GM19099 (cell line): ENCODE measurements around the gene TNIP1.

Source experiments
- POLR2A ChIP-seq: IDR thresholded peaks from 3 replicates; pipeline ENCODE4 v1.6.1; 2011; ENCODE audit warnings: low read depth; ENCODE audit not compliant: insufficient read length; ENCODE audit errors: extremely low read depth

Gene TNIP1

DNA sequence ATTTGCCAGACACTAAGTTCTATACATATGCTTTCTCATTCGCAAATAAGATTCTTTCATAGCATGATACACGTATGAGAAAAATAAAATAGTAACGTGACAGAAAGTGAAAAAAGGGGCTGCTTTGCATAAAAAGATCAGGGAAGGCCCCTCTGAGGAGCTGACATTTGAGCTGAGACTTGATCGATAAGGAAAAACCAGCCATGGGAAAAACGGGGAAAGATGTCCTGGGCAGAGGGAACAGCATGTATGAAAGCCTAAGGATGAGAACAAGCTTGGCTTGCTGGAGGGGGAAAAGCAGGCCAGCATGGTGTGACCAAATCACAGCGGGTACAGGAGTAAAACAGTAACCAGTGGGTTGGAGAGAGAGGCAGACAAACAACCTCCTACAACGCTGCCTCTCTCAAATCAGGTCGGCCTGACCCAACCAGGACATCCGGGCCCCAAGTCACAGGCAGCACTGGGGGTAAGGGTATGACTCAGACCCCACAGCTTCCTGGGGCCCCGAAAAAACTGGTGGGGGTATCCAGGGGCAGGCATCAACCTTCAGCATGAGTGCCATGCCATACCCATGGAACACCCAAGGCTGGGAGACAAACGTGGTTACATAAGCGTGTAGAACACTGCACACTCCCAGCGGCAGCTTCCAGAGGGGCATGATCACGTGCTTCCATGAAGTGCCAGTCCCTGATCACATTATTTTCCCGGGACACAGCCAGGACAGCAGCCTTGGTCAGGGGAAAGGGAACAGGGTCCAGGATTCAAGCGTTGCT is 2.2 kb downstream of the TNIP1 start:
- peak; percentile 51 for TF ChIP-seq POLR2A

DNA sequence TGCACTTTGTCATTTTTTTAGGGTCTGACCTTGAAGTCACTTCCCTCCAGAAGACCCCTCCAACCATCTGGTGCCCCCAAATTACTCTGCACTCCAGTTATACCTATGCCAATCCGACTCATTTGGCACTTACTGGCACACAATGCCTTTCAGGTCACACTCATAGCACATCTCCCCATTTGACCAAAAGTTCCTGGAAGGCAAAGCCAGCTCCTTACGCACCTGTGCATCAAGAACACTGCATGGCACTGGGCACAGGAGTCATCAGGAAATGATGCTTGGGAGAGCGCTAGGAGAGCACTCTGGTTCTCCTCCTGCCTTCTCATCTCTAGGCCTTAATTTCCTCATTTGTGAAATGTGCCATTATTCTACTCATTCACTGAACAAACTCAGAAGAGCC is 2.9 kb downstream of the TNIP1 start:
- TF ChIP-seq POLR2A, result no peak

DNA sequence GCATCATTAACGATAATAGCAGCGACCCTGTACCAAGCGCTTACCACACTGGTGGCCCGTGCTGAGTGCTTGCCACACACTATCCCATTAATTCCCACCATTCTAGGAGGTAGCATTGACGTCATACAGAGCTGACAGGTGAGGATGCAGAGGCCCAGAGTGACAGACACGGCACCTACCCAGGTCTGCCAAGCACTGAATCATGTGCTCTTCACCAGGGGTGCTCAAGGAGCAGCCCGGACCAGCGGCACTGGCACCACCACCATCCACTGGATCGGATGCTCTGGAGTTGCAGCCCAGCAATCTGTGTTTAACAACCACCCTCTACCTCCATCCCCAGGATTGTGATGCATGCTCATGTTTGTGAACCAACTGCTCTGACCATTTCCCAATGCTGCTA is 3.4 kb downstream of the TNIP1 start:
- no peak for TF ChIP-seq POLR2A

DNA sequence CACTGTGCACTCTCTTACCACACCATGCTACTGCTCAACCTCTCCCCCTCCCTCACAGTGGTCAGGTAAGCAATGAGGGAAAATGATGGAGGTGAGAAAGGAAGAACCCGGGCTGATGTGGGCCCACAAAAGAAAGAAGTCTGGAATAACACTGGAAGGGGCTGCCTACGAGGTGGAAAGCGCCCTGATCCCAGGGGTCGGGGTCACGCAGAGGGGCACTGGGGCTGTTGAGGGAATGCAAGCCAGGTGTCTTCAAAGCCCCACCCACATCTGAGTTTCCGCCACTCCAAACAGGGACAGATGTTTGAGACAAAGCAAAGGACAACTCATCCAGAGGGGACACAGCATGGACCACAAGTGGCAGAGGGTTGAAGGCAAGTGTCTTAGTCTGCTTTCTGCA is 4.2 kb downstream of the TNIP1 start:
- no peak for TF ChIP-seq POLR2A

DNA sequence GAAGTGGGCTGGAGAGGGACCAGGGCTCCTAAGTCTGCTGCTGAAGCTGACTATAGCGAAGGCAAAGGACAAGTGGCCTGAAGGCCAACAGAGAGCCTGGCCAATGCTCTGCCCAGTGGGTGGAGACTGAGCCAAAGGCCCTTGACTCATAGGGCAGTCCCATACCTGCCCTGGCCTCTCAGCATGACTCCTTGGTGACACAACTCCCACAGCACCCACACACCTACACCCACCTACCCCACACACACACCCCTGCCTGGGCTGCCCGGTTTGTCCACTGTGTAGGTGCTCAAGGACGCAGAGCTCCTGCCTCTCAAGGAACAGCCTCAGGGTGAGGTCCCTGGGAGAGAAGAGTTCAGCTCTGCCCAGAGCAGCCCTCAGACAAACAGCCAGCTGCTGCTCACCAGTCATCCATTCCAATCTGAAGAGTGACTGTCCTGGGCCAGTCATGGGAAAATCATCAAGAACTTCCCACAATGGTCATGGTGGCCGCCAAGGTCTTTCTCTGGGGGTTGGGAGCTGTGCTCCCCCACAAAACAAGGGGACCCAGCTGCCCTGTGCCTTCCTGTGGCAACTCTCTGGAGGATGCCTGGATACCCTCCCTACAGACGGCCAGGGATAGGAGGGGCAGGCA is 5.0 kb downstream of the TNIP1 start:
- TF ChIP-seq POLR2A, result no peak

DNA sequence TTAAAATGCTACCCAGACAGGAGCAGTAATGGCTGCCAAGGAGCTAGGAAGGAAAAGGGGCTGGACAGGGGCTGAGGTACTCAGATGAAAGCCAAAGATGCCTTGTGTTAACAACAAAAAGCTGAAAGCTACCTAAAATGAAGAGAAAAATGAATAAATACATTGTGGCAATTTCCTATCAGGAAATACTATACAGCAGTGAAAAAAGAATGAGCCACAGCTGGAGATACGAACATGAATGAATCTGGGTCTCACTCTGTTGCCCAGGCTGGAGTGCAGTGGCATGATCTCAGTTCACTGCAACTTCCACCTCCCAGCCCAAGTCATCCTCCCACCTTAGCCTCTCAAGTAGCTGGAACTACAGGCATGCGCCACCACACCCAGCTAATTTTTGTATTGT is 6.3 kb downstream of the TNIP1 start:
- TF ChIP-seq POLR2A, result no peak

DNA sequence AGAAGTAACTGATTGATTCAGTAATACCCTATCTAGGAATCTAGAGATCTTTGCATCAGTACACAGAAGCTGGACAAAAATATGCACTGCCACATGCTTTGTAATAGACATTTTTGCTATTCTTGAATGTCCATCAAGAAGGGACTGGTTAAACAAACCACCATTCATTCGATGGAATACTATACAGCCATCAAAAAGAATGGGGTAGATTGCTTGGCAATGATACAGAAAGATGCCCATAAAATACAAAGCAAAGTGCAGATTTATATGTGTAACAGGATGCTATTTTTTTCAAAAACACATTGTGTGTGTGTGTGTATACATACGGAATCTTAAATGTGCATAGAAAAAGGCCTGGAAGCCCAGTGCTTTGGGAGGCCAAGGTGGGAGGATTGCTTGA is 7.6 kb downstream of the TNIP1 start:
- TF ChIP-seq POLR2A, result no peak

DNA sequence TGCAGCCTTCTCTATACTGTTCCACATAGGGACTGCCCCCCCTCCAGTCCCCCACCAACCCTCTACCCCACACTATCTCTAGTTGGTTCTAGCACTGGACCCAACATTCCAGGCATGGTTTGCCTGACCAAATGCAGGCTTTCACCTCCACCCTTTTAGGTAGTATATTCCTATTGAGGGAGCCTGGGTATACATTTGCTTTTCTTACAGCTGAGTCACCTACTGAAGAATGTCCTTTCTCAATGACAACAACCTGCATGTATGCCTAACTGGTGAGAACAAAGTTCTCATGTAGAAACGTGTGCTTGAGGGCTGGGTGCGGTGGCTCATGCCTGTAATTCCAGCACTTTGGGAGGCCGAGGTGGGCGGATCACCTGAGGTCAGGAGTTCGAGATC is 8.2 kb downstream of the TNIP1 start:
- no peak for TF ChIP-seq POLR2A

DNA sequence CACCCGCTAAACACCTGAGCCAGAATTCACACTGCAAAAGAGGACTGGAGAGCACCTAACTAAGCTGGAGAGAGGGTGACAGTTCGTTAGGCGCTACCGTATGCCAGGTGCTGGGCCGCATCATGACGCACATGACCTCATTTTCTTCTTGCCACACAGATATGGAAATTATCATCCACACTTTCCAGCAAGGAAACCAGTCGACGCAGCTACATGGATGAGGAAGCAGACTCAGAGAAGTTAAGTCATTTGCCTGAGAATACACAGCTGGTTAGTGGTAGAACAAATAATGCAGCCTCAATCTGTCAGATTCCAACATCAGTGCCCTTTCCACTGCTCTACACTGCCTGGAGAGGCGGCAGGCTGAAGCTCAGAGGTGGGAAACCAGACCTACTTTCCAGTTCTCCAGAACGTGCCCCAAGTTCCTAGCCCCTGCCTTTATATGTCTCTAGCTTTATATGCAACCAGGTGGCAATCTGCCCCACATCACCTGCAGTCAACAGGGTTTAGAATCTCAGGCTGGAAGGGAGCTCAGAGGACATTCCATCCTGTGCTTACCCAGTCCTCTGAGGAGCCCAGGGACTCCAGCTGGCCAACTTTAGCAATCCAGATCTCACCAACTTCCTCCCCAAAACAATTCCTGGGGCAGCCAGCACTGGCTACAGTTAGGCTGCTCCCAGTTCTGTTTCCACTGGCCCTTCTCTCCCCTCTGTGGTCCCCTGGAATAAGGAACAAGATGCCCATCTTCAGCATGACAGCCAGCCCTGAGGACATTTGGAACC is 8.8 kb downstream of the TNIP1 start:
- no peak for TF ChIP-seq POLR2A

DNA sequence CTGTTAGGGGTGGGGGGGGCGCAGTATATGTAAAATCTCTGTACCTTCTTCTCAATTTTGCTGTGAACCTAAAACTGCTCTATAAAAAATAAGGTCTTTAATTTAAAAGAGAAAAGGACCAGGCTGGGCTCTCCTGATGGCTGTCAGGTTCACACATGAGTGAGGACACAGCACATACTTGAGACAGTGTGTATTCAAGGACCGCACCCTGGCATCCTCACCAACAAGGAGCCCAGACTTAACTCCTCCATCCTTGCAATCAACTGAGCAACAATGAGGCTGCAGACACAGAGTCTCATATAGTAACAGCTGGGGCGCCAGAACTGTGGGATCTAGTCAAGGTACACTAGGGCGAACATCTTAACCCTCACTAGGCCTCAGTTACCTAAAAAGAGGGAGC is 9.8 kb downstream of the TNIP1 start:
- TF ChIP-seq POLR2A, result no peak

DNA sequence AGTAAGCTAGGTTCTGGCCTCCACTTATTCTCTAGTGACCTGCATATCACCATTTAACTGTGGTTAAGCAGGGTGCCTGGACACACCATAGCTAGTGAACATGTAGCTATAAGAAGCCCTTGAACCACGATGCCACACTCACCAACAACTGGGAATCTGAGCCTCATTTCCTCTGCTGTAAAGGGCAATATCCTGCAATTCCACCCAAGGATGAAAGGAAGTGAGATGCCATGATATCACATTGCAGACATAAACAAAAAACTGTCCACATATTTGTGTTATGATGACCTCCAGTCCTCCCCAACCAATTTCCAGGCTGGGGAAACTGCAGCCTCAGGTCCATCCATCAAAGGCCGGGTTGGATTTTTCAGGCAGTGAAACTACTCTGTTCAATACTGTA is 10.4 kb downstream of the TNIP1 start:
- TF ChIP-seq POLR2A, result no peak

DNA sequence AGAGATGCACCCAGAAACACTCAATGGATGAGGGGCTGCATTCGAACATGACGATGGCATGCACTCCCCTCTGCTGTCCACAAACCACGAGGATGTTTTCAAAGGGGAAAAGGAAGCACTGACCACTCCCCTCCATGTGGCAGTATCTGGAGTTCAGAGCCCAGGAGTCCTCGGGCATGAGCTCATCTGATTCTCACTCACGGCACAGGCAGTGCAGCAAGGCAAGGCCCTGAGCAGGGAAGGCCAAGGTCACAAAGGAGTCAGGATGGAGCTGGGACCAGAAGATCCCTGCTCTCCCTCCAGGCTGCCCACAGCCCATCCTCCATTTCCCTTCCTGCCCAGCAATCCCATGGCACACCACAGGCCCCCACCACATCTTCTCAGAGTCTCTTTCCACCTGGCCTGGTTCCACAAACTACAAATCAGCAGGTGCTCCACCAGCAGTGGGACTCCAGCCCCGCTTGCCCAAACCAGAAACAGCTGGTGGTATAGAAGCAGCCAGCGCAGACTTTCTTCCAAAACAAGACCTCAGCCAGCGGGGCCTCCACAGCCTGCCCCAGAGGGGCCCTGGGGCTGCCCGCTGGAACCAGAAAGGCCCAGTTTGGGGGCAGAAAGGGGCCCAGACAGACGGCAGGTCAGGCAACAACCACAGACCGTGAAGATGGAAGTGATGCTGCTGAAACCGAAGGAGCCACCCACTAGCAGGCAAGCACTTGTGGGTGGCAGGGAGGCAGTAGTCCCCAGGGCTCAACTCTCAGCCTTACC is 12.2 kb downstream of the TNIP1 start:
- TF ChIP-seq POLR2A, result no peak

DNA sequence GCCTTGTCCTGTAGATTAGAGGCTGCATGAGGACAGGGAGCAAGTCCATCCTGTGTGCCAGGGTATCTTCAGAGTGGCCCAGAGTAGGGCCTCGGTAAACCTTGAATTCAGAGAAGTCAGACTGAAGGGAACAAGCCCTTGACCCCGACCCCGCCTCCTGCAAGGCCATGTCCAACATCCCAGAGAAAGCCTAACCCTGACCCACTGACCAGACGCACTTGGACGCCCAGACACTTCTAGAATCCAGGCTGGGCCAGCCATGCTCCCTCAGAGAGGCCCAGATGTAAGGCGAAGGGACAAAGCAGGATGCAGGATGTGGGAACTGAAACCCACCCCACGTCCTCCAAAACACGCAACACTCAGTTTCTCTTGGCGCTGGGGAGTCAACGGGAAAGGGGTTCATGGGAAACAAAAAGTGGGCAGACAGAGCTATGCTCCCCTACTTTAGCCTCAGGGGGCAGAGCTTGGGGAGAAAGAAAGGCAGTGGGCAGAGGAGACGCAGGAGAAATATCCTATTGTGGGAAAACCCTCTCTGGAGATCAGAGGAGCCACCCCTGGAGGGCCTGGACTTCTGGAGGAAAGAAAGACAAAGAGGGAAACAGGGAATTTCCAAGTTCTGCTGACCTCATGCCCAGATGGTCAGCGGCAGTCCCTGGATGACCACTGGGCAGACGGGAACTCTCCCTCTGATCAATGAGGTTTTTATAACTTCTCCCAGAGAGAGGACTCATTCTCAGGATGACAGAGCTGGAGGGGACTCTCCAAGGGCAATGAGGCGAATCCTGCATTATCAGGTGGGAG is 13.0 kb downstream of the TNIP1 start:
- TF ChIP-seq POLR2A, result no peak

DNA sequence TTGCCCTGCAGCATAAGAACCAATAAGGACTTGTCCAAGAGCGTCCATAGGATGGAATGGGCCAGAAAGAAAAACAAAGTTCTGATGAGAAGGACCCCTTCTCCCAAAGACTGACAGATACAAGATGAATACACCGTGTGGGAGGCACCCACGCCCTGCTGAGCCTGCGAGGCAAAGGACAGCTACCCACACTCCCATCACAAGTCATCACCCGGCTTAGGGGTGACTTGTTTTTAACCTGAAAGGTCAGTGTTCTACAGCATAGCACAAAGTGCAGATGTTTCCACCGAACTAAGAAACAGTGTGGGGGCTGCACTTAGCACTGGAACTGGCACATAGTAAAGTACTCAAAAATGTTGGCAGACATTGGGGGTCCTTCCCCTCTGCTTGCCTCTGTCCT is 13.9 kb downstream of the TNIP1 start:
- TF ChIP-seq POLR2A, result no peak

DNA sequence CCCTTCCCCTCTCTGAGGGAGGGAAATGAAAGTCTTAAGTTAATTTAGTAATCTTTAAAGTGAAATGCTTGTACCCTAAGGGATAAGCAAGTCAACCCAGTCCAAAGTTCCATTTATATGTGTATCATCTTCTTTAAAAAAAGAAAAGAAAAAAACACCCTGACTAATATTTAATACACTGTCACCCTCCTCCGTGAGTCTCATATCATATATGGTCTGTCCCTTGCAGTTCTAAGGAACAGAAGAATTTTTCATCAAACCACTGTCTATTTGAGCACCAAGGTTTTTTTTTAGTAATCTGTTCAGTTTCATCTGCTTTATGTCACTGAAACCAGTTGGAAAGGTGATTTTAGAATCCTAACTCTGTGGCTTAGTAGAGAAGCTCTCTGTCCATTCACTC is 15.2 kb downstream of the TNIP1 start:
- no peak for TF ChIP-seq POLR2A

DNA sequence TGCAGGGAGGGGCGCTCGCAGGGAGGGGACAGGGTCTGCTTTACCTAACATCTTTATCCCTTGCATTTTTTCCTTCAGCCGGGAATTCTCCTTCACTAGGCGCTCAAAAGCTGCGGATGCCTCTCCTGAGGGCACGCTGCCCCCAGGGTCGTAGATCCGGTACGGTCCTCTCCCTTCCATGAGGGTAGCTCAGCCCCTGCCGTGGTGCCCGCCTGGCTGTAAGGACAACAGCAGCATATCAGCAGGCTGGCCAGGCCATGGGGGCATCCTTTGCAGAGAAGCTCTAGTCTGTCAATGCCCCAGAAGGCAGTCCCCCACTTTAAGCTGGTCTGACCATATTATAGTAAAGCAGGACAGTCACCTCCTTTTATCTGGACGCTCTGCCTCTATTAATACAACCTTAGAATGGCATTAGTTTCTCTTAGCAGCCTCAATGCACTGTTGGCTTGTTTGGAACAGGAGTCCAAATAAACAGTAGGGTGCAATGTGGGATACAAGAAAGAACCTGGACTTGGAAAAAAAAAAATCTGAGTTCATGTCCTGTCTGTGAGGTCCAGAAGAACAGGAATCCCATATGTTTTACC is 15.8 kb downstream of the TNIP1 start:
- no peak for TF ChIP-seq POLR2A
